ENCODE measurements around the gene ATRN.

DNA sequence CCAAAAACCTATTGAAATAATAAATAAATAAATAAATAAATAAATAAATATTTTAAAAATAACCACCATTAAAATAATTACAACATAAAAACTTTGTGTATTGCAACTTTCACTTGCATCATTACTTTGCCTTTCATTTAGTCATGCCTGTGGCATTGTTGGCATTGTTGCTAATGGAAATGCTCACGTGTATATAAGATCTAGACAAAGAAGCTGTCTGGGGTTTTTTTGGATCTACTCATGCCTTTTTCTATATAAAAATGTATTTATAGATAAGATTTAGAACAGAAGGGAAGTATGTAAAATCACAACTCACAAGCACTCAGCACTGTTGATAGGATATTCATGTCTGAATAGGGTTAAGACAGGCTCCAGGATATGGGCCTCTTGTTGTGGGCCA, 164.5 kb downstream of the ATRN start:
- TF ChIP-seq, protein P1, sequence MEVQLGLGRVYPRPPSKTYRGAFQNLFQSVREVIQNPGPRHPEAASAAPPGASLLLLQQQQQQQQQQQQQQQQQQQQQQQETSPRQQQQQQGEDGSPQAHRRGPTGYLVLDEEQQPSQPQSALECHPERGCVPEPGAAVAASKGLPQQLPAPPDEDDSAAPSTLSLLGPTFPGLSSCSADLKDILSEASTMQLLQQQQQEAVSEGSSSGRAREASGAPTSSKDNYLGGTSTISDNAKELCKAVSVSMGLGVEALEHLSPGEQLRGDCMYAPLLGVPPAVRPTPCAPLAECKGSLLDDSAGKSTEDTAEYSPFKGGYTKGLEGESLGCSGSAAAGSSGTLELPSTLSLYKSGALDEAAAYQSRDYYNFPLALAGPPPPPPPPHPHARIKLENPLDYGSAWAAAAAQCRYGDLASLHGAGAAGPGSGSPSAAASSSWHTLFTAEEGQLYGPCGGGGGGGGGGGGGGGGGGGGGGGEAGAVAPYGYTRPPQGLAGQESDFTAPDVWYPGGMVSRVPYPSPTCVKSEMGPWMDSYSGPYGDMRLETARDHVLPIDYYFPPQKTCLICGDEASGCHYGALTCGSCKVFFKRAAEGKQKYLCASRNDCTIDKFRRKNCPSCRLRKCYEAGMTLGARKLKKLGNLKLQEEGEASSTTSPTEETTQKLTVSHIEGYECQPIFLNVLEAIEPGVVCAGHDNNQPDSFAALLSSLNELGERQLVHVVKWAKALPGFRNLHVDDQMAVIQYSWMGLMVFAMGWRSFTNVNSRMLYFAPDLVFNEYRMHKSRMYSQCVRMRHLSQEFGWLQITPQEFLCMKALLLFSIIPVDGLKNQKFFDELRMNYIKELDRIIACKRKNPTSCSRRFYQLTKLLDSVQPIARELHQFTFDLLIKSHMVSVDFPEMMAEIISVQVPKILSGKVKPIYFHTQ (CRISPR knock-in tag; IDR thresholded peaks at IDR 0.05) = no peak
- TF ChIP-seq, protein P2, sequence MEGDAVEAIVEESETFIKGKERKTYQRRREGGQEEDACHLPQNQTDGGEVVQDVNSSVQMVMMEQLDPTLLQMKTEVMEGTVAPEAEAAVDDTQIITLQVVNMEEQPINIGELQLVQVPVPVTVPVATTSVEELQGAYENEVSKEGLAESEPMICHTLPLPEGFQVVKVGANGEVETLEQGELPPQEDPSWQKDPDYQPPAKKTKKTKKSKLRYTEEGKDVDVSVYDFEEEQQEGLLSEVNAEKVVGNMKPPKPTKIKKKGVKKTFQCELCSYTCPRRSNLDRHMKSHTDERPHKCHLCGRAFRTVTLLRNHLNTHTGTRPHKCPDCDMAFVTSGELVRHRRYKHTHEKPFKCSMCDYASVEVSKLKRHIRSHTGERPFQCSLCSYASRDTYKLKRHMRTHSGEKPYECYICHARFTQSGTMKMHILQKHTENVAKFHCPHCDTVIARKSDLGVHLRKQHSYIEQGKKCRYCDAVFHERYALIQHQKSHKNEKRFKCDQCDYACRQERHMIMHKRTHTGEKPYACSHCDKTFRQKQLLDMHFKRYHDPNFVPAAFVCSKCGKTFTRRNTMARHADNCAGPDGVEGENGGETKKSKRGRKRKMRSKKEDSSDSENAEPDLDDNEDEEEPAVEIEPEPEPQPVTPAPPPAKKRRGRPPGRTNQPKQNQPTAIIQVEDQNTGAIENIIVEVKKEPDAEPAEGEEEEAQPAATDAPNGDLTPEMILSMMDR (IDR thresholded peaks at IDR 0.05) = no peak
- TF ChIP-seq, protein P3, sequence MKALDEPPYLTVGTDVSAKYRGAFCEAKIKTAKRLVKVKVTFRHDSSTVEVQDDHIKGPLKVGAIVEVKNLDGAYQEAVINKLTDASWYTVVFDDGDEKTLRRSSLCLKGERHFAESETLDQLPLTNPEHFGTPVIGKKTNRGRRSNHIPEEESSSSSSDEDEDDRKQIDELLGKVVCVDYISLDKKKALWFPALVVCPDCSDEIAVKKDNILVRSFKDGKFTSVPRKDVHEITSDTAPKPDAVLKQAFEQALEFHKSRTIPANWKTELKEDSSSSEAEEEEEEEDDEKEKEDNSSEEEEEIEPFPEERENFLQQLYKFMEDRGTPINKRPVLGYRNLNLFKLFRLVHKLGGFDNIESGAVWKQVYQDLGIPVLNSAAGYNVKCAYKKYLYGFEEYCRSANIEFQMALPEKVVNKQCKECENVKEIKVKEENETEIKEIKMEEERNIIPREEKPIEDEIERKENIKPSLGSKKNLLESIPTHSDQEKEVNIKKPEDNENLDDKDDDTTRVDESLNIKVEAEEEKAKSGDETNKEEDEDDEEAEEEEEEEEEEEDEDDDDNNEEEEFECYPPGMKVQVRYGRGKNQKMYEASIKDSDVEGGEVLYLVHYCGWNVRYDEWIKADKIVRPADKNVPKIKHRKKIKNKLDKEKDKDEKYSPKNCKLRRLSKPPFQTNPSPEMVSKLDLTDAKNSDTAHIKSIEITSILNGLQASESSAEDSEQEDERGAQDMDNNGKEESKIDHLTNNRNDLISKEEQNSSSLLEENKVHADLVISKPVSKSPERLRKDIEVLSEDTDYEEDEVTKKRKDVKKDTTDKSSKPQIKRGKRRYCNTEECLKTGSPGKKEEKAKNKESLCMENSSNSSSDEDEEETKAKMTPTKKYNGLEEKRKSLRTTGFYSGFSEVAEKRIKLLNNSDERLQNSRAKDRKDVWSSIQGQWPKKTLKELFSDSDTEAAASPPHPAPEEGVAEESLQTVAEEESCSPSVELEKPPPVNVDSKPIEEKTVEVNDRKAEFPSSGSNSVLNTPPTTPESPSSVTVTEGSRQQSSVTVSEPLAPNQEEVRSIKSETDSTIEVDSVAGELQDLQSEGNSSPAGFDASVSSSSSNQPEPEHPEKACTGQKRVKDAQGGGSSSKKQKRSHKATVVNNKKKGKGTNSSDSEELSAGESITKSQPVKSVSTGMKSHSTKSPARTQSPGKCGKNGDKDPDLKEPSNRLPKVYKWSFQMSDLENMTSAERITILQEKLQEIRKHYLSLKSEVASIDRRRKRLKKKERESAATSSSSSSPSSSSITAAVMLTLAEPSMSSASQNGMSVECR (CRISPR knock-in tag; IDR thresholded peaks at IDR 0.05; ENCODE audit: borderline replicate concordance) = no peak
- no peak for TF ChIP-seq GTF2I (CRISPR knock-in tag; conservative IDR thresholded peaks at IDR 0.05)
- TF ChIP-seq, protein P4, sequence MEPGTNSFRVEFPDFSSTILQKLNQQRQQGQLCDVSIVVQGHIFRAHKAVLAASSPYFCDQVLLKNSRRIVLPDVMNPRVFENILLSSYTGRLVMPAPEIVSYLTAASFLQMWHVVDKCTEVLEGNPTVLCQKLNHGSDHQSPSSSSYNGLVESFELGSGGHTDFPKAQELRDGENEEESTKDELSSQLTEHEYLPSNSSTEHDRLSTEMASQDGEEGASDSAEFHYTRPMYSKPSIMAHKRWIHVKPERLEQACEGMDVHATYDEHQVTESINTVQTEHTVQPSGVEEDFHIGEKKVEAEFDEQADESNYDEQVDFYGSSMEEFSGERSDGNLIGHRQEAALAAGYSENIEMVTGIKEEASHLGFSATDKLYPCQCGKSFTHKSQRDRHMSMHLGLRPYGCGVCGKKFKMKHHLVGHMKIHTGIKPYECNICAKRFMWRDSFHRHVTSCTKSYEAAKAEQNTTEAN (CRISPR knock-in tag; IDR thresholded peaks at IDR 0.05) = no peak
- no peak for TF ChIP-seq ZNF423 (CRISPR knock-in tag; IDR thresholded peaks at IDR 0.05)
- TF ChIP-seq ZNF396 (CRISPR knock-in tag; IDR thresholded peaks at IDR 0.05; ENCODE audit: borderline replicate concordance) = no peak
- TF ChIP-seq ZNF121 (CRISPR knock-in tag; IDR thresholded peaks at IDR 0.05) = no peak
- TF ChIP-seq ATF1 (CRISPR knock-in tag; IDR thresholded peaks at IDR 0.05) = no peak
- TF ChIP-seq CREM (CRISPR knock-in tag; IDR thresholded peaks at IDR 0.05) = no peak
- no peak for TF ChIP-seq NFE2L1 (CRISPR knock-in tag; IDR thresholded peaks at IDR 0.05)
- TF ChIP-seq, protein P5, sequence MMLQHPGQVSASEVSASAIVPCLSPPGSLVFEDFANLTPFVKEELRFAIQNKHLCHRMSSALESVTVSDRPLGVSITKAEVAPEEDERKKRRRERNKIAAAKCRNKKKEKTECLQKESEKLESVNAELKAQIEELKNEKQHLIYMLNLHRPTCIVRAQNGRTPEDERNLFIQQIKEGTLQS (CRISPR knock-in tag; conservative IDR thresholded peaks at IDR 0.05) = no peak
